ENCODE data around the gene CAMTA1.

The CAMTA1 gene

DNA sequence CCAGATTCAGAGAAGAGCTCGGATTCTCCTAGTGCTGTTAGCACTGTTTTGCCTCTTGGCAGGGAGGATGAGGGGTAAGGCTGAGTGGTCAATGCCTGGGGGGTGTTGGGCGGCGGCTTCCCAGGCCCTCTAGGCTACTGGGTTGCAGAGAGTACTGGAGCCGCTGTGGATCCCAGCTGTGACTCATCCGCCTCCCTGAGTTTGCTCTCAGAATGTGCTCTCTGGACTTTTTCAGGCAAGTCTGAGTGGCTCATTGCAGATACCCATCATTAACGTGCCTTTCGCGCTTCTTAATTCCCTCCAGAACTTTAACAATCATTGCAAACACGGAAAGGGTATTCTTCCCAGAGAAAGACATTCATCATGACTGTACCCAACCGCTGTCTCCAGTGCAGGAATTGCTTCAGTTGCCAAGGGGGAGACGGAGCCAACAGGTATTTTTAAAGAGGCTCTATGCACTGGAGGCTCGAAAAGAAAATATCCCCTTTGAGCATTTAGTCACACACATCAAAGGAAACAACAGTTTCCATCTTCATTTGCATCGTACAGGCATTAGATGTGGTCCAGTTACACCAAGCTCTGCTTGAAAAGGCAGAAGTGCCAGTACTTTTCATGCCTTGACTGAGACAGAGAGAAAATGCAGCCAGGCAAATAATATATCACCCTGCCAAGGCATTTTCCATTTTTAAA, 14.4 kb upstream of the CAMTA1 start:
- TF ChIP-seq, protein P1, sequence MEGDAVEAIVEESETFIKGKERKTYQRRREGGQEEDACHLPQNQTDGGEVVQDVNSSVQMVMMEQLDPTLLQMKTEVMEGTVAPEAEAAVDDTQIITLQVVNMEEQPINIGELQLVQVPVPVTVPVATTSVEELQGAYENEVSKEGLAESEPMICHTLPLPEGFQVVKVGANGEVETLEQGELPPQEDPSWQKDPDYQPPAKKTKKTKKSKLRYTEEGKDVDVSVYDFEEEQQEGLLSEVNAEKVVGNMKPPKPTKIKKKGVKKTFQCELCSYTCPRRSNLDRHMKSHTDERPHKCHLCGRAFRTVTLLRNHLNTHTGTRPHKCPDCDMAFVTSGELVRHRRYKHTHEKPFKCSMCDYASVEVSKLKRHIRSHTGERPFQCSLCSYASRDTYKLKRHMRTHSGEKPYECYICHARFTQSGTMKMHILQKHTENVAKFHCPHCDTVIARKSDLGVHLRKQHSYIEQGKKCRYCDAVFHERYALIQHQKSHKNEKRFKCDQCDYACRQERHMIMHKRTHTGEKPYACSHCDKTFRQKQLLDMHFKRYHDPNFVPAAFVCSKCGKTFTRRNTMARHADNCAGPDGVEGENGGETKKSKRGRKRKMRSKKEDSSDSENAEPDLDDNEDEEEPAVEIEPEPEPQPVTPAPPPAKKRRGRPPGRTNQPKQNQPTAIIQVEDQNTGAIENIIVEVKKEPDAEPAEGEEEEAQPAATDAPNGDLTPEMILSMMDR (conservative IDR thresholded peaks at IDR 0.05; ENCODE audit: low read depth, low read length) = no peak
- H3K4me3 ChIP-seq (ENCODE audit: low read depth, low read length) = no peak overlapping the region
- DNase-seq (ENCODE audit: low read depth) = peak; percentile 47

GRCh38 chr1:6771441-6771769, 13.8 kb upstream of the CAMTA1 start:
- no peak for DNase-seq (ENCODE audit: low read depth)
- TF ChIP-seq, protein P1 (conservative IDR thresholded peaks at IDR 0.05; ENCODE audit: low read depth, low read length) = no peak
- no peak overlapping the region for H3K4me3 ChIP-seq (ENCODE audit: low read depth, low read length)

DNA sequence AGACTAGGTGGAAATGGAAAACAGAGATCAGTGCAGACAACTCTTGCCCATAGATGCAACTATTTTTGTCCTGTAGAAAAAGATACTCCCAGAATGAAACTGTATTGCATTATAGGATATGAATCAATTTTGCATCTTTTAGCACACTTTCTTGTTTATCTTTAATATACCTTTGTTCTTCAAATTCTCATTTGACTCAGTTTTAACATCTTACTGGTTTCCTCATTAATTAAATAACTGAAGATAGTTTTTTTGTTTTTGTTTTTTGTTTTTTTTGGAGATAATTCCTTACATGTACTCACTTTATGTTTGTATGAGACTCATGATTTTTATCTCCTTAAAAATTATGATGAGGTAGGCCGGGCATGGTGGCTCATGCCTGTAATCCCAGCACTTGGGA, 10.9 kb upstream of the CAMTA1 start:
- no peak overlapping the region for H3K4me3 ChIP-seq (ENCODE audit: low read depth, low read length)
- TF ChIP-seq, protein P1 (conservative IDR thresholded peaks at IDR 0.05; ENCODE audit: low read depth, low read length) = no peak
- no peak for DNase-seq (ENCODE audit: low read depth)

GRCh38 chr1:6775261-6776043, 9.8 kb upstream of the CAMTA1 start:
- no peak for DNase-seq (ENCODE audit: low read depth)
- TF ChIP-seq, protein P1 (conservative IDR thresholded peaks at IDR 0.05; ENCODE audit: low read depth, low read length) = no peak

DNA sequence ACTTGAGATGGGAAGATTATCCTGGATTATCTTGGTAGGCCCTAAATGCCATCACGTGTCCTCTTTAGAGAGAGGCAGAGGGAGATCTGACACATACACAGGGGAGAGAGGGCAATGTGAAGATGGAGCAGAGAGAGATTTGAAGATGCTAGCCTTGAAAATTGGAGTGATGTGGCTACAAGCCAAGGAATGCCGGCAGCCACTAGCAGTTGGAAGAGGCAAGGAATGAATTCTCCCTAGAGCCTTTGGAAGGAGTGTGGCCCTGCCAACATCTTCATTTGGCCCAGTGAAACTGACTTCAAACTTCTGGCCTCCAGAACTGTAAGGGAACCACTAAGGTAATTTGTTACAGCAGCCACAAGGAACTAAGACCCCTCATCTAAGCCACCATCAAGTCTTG, 8.9 kb upstream of the CAMTA1 start:
- TF ChIP-seq, protein P1 (conservative IDR thresholded peaks at IDR 0.05; ENCODE audit: low read depth, low read length) = no peak
- no peak for DNase-seq (ENCODE audit: low read depth)
- no peak overlapping the region for H3K4me3 ChIP-seq (ENCODE audit: low read depth, low read length)

More at GRCh38 chr1:6775261-6776043, 9.8 kb upstream of the CAMTA1 start:
- no peak overlapping the region for H3K4me3 ChIP-seq (ENCODE audit: low read depth, low read length)

GRCh38 chr1:6776895-6777294, 8.4 kb upstream of the CAMTA1 start:
- TF ChIP-seq, protein P1 (conservative IDR thresholded peaks at IDR 0.05; ENCODE audit: low read depth, low read length) = no peak
- no peak for DNase-seq (ENCODE audit: low read depth)
- no peak overlapping the region for H3K4me3 ChIP-seq (ENCODE audit: low read depth, low read length)

Measured in choroid plexus epithelial cell (primary cell).